DND-41 (cell line): ENCODE results near the gene SLC25A39.
"Not testable (repeated sequence)": the region's sequence is repeated elsewhere in the genome, so short reads cannot be mapped to it uniquely, and the experiment has no call there.

ENCODE experiments used
- ATAC-seq: fragments of 200-7000 bp; cut with Tn5 transposase; 3 replicates; pipeline ENCODE4 v1.9.1; 2021; ENCODE audit warnings: low read depth; ENCODE audit not compliant: insufficient read depth
- DNase-seq: peaks from one replicate; pipeline ENCODE4 v3.0.0-alpha.2; 2020
- H2AFZ ChIP-seq: 2 replicates; pipeline ENCODE4 v1.6.0; 2012; ENCODE audit warnings: low read depth, low read length
- H3K27ac ChIP-seq: 2 replicates; pipeline ENCODE4 v1.5.1; 2012; ENCODE audit warnings: low read length, inconsistent platforms
- H3K27me3 ChIP-seq: fragments of 200-600 bp; sonication (generic); 2 replicates; pipeline ENCODE4 v1.6.0; 2012; ENCODE audit warnings: low read length, mild to moderate bottlenecking, inconsistent platforms; ENCODE audit not compliant: insufficient read depth, poor library complexity
- H3K36me3 ChIP-seq: 2 replicates; pipeline ENCODE4 v1.5.1; 2012; ENCODE audit warnings: low read length, inconsistent platforms; ENCODE audit not compliant: insufficient read depth
- H3K4me1 ChIP-seq: 2 replicates; pipeline ENCODE4 v1.5.1; 2012; ENCODE audit warnings: mild to moderate bottlenecking, low read length; ENCODE audit not compliant: insufficient read depth
- H3K4me2 ChIP-seq: 2 replicates; pipeline ENCODE4 v1.6.0; 2012; ENCODE audit warnings: mild to moderate bottlenecking, moderate library complexity, low read length, inconsistent platforms; ENCODE audit not compliant: insufficient read depth
- H3K4me3 ChIP-seq, 2 experiments: fragments of 200-600 bp in 1 of 2; shearing (Covaris generic) in 1 of 2; 2 replicates each; pipeline ENCODE4 v1.5.1; 2012 to 2016; ENCODE audit warnings: inconsistent platforms in 2 of 2, low read length in 2 of 2, mild to moderate bottlenecking in 2 of 2, low read depth in 1 of 2, moderate library complexity in 1 of 2
- H3K79me2 ChIP-seq: 2 replicates; pipeline ENCODE4 v1.6.0; 2012; ENCODE audit warnings: low read length, inconsistent platforms; ENCODE audit not compliant: insufficient read depth
- H3K9ac ChIP-seq: 2 replicates; pipeline ENCODE4 v1.6.0; 2012; ENCODE audit warnings: low read depth, mild to moderate bottlenecking, inconsistent platforms, low read length, moderate library complexity
- H3K9me3 ChIP-seq: 2 replicates; pipeline ENCODE4 v1.5.1; 2012; ENCODE audit warnings: low read length, moderate library complexity, mild to moderate bottlenecking, inconsistent platforms; ENCODE audit not compliant: insufficient read depth, severe bottlenecking
- H4K20me1 ChIP-seq: 2 replicates; pipeline ENCODE4 v1.6.0; 2012; ENCODE audit warnings: low read length; ENCODE audit not compliant: insufficient read depth
- CTCF ChIP-seq: IDR thresholded peaks from 2 replicates; pipeline ENCODE4 v1.5.1; 2012; ENCODE audit warnings: borderline replicate concordance, low read length, moderate library complexity, mild to moderate bottlenecking; ENCODE audit not compliant: poor library complexity, severe bottlenecking; ENCODE audit errors: extremely low read depth
- EZH2 ChIP-seq: IDR thresholded peaks from 3 replicates; pipeline ENCODE4 v1.6.1; 2012; ENCODE audit warnings: borderline replicate concordance, low read depth, mild to moderate bottlenecking, moderate library complexity, low read length, inconsistent platforms; ENCODE audit not compliant: severe bottlenecking

SLC25A39 gene

GRCh38 chr17:44367231-44367979, 42.8 kb upstream of the SLC25A39 start:
- Histone ChIP-seq H3K9ac (no peak overlapping the region), H3K4me3 (no peak overlapping the region), H3K79me2 (peaks cover 5% of the 10 kb centered on the region; the same call in 1 of the 2 replicates), H3K4me1 (peaks cover 12% of the 10 kb centered on the region), H3K36me3 (no peaks in the 10 kb centered on the region), H3K4me2 (no peak overlapping the region), H4K20me1 (peaks cover under 1% of the 10 kb centered on the region), H3K27ac (no peak overlapping the region), H3K27me3 (peaks cover 7% of the 10 kb centered on the region), H2AFZ (no peak overlapping the region), H3K9me3 (no peaks in the 10 kb centered on the region)
- no peak for ATAC-seq
- TF ChIP-seq EZH2 (no peak), CTCF (no peak)
- no peak for DNase-seq

- not testable (repeated sequence) for DNase-seq, H3K27me3 ChIP-seq, H3K27ac ChIP-seq, ATAC-seq, H3K9ac ChIP-seq, H3K9me3 ChIP-seq, H2AFZ ChIP-seq, H3K36me3 ChIP-seq, H3K4me2 ChIP-seq, H3K4me3 ChIP-seq
- peaks cover 16% of the 10 kb centered on the region for H3K4me1 ChIP-seq
- peaks cover 23% of the 10 kb centered on the region for H4K20me1 ChIP-seq
- peaks cover 12% of the 10 kb centered on the region for H3K79me2 ChIP-seq
Measured at GRCh38 chr17:44365051-44365450, 40.4 kb upstream of the SLC25A39 start.

GRCh38 chr17:44363613-44364159, 39.1 kb upstream of the SLC25A39 start, which contains the start of gene FAM171A2:
Gene FAM171A2 (minus strand): TSS chr17:44363853. CDS start chr17:44363714, 139 bp downstream.
- Histone ChIP-seq H3K36me3 (no peaks in the 10 kb centered on the region), H2AFZ (peak within 1 kb of the TSS; percentile 86), H3K27me3 (peaks cover 7% of the 10 kb centered on the region), H3K4me3 (peak within 1 kb of the TSS; percentile 74 to 79), H3K27ac (peak within 1 kb of the TSS; percentile 57), H3K4me2 (peak within 1 kb of the TSS; percentile 90), H3K9me3 (no peaks in the 10 kb centered on the region), H3K4me1 (peaks cover 16% of the 10 kb centered on the region), H3K9ac (peak within 1 kb of the TSS; percentile 88), H4K20me1 (peaks cover 33% of the 10 kb centered on the region), H3K79me2 (peaks cover 12% of the 10 kb centered on the region)
- ATAC-seq (peak; percentile 85), DNase-seq (peak; percentile 79)
- TF ChIP-seq CTCF (peak; percentile 73), EZH2 (no peak)

- Histone ChIP-seq H3K4me2 (peak overlapping the region; percentile 90), H3K9me3 (no peaks in the 10 kb centered on the region), H3K9ac (peak overlapping the region; percentile 88), H3K27me3 (peaks cover 7% of the 10 kb centered on the region), H3K4me1 (peaks cover 16% of the 10 kb centered on the region), H3K36me3 (no peaks in the 10 kb centered on the region), H3K27ac (peak overlapping the region; percentile 57), H3K79me2 (peaks cover 12% of the 10 kb centered on the region), H4K20me1 (peaks cover 38% of the 10 kb centered on the region), H3K4me3 (peak overlapping the region; percentile 74 to 79), H2AFZ (peak overlapping the region; percentile 86)
- DNase-seq (peak; percentile 63), ATAC-seq (peak; percentile 70)
- TF ChIP-seq EZH2, result no peak
- no peak for TF ChIP-seq CTCF
Measured at GRCh38 chr17:44362949-44363612, 38.5 kb upstream of the SLC25A39 start.
